HG03378 (cell line): ENCODE results near the gene TM4SF5.

Experiments
- ATAC-seq: cut with Tn5 transposase; IDR thresholded peaks from one replicate; pipeline ENCODE4 v1.9.1; 2021; ENCODE audit warnings: mild to moderate bottlenecking, moderate library complexity; ENCODE audit not compliant: unreplicated experiment

Gene TM4SF5, protein sequence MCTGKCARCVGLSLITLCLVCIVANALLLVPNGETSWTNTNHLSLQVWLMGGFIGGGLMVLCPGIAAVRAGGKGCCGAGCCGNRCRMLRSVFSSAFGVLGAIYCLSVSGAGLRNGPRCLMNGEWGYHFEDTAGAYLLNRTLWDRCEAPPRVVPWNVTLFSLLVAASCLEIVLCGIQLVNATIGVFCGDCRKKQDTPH

DNA sequence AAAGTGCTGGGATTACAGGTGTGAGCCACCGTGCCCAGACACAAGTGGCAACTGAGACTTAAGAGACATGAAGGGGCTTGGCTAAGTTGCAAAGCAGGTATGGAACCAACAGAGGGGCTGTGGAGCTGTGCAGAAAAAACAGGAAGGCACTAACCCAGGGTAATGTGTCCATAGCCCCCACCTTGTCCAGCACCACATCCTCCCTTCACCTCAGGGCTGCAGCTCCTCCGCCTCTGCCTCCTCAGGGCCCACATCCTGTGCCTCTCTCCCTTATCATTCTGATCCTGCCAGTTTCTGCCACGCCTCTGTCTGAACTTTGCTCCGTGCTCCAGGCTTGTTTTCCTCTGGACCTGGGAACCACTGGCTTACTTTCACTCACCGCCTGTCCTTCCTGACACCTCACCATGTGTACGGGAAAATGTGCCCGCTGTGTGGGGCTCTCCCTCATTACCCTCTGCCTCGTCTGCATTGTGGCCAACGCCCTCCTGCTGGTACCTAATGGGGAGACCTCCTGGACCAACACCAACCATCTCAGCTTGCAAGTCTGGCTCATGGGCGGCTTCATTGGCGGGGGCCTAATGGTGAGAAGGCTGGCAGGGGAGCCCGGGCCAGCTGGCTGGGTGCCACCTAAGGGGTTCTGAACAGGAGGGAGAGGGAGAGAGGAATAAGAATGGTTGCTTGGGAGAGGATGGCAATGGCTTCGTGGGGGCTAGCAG, at the start of gene TM4SF5:
Gene TM4SF5, plus strand, starts transcription at position 368 of the 716 bp plus-strand sequence. Its CDS starts 37 bp downstream, at position 405.
- ATAC-seq = no peak

DNA sequence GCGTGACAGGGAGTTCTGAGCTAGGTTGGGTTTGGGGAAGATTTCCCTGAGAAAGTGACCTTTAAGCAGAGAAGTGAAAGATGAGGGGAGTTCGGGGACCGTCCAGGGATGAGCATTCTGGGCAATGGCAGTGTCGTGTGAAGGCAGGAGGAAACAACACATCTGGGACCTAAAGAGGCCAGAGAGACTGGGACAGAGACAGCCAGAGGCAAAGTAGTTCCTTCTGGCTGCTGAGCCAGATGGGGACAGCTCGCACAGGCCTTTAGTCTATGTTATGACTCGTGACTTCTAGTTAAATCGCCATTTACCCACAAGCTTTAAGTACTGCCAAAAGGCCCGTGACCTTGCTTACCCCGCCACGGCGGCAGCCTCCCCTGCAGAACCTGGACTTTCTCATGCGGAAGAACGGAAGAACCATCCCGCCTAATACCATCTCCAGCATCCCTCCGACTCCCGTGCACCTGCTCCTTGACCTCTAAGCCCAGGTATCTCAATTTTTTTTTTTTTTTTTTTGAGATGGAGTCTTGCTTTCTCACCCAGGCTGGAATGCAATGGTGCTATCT, 48.9 kb upstream of the TM4SF5 start:
- ATAC-seq = no peak

DNA sequence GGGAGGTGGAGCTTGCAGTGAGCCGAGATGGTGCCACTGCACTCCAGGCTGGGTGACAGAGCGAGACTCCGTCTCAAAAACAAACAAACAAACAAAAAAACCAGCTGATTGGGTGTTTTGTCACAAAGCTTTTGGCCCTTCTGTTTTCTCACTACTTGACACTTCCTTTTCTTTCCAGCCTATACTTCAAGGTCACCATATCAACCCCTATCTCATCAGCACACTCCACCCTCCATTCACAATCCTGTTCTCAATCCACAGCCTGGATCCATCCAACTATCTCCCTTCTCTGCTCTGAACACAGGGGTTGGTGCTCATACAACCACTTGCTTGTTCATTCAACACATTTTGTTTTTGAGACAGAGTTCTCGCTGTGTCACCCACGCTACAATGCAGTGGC, 47.0 kb upstream of the TM4SF5 start:
- ATAC-seq = no peak

DNA sequence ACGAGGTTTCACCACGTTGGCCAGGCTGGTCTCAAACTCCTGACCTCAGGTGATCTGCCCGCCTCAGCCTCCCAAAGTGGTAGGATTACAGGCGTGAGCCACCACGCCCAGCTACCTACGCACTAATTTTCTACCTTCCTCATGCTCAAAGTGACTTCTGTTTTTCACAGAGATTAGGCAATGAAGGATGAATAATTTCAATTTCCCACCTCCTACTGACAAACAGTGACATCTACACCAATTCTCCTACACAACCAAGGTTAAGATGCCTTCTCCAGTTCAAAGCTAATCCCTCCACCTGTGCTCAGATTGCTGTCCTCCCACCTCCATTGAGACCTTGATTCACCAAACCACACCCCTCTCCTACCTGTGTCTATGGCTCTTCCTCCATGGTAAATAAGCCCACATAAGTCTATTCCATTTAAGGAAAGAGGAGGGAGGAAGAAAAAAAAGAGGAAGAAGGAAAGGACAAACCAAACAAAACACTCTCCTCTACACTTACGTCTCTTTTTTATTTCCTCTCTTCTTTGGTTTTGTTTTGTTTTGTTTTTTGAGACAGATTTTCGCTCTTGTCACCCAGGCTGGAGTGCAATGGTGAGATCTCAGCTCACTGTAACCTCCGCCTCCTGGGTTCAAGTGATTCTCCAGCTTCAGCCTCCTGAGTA, 45.9 kb upstream of the TM4SF5 start:
- no peak for ATAC-seq

DNA sequence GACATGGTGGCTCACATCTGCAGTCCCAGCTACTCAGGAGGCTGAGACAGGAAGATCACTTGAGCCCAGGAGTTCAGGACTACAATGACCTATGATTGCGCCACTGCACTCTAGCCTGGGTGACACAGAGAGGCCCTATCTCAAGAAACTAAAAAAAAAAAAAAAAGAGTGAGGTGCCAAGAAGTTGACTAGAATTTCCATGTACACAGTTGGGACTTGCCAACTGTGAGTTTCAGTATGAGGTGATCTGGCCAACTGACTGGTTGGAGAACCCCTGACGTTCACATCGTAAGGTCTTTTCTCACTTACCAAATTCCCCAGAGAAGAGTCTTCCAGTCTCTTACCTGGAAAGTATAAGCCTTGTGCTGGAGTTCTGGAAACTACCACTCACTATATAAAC, 43.6 kb upstream of the TM4SF5 start:
- ATAC-seq = no peak

DNA sequence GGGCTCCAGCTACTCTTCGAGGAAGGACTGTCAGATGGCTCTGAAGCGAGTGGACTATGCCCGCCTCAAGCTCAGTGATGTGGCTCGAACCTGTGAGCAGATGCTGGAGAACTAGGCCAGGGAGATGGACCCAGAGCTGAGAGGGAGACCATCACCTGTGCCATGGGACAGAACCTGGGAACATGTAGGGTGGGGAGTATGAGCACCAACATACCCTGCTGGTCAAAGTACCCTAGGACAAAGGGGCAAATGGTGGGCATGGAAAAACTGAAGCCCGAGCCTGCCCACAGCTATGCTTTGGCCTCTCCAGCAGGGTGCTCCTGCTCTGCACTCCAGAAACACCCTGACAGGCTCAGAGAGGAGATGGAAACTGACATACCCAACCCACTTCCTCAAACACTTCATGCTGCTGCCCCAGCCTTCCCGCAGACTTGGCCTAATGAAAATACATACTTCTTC, 38.6 kb upstream of the TM4SF5 start:
- ATAC-seq = no peak

DNA sequence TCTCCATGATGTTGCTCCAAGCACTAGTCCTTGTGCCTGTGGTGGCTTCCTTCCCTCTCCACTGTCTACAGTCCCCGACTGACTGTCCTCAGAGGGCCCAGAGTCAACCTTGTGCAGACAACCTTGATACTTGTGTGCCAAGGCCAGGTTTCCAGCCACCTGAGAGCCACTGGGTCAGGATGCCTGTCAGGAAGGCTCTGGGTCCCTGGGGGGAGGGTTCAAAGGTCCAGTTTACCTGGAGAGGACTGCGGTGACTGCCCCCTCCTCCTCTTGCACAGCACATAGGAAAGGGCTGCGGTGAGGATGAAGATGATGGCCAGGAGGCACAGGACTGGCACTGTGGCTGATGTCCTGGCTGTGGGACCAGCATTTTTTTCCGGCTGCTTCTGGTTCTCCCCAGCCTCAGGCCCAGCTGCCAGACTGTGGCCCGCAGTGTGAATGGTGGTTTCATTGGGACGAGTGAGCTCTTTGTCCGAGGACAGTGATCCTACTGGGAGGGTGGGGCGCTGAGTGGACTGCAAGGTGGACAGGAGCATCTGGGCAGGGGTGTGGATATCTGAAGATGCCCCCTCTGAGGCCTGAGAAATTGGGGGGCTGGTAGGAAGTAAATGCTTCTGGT, 36.7 kb upstream of the TM4SF5 start:
- ATAC-seq = no peak

DNA sequence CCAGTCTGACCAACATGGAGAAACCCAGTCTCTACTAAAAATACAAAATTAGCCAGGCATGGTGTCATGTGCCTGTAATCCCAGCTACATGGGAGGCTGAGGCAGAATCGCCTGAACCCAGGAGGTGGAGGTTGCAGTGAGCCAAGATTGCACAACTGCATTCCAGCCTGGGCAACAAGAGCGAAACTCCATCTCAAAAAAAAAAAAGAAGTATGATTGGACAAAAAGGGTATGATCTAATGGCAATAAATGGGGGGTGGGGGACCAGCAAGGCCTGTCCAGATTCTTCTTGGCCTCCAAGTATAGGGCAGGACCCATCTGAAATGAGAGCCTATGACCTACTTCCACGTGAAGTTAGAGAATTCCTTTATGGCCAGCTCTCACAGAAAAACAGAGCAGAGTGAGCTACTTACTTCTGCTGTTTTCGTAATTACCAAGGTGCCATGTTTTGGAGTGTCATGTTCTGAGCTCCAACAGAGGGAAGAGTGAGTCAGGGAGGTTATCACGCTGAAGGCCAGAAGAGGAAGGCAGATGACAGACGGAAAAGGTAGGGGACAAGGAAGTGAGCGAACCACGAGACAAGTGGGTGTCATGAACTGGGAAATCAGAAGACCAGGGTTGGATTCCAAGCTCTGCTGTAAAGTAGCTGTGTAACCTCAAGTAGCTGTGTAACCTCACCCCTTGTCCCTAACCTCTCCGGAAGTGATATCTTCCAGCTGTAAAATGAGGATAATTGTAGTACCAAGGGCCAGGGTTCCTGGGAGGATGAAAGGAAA, 35.6 kb upstream of the TM4SF5 start:
- ATAC-seq = no peak

DNA sequence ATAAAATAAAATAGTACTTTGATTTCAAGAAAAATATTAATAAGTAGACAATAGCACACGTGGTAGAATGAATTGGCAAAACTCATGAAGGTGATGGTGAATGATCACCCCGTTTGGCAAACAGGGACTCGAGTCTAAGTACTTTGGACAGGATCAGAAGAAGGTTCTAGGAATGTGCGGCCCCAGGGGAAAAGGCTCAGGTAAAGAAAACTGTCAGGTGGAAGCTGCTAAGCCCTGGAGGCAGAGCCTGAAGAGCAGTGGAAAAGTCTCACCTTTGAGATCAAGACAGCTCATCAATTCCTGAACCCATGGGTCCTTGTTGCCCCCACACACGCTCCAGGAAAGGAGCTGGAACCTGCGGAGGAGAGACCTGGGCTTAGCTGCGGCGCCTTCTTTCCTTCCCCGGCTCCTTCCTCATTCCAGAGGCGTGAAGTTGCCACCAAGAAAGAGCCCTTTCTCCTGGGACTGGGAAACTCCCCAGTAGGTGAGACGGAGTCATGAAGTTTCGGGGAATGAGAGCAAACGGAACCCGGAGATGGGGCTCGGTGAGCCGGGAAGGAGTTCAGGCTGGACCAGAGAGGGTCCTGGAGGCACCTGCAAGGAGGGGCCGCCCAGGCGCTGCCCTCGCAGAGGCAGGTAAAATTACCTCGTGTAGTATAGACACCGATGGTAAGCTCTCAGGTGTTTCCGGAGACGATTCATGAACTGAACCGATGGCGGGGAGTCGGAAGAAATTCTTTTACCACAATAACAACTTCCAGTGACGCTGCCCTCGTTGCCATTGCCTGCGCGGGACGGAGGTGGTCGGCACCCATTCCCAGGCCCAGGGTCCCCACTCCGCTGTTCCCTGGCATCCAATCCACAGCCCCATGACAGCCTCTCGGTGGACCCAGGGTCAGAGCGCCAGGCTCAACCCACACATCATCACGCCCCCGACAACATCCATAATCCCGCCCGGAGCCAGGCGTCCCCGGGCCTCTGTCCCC, 33.3 kb upstream of the TM4SF5 start:
- no peak for ATAC-seq

DNA sequence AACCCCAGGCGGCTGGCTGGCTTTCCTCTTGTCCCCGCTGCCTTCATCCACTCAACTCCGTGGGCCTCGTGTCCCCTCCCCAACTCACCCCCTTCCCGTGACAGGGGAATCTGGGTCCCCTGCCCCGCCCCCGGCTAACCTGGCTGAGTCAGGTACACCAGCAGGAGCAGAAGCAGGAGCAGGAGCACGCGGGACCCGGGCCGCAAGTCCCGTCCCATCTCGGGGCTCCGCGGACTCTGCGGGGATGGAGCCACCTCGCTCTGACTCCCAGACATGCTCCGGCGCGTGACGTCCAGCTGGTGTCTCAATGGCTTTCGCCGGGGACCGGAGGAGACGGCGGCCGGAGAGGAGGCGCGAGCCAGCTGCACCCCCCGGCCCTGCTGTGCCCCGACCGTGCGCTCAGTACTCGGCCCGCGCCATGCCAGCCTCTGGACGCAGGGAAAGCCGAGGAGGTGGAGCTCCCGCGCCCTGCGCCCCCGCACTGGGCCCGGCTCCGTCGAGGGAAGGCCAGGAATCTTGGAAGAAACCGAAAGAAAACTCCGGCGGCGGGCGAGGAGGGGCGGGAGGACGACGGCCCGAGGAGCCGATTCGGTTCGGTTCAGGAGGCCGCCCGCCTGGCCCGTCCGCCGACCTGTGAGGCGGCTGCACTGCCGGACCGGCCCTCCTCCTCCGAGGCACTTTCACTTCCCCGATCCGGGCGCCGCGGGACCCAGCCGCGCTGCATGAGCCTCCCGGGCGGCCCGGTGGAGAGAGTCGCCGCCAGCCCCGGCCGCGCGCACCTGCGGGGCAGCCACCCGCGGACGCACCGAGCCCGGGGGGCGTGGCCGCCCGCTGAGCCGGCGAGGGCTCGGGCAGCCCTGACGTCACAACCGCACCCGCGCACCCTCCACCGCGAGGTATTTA, 32.3 kb upstream of the TM4SF5 start, which contains the start of the genes CXCL16 and ZMYND15:
Gene CXCL16, minus strand, starts transcription at position 807 of the 903 bp plus-strand sequence. Its CDS starts 589 bp downstream, at position 218.
Gene ZMYND15, plus strand, starts transcription at position 712 of the 903 bp plus-strand sequence. CDS start 716 bp downstream, outside the sequence.
- no peak for ATAC-seq

DNA sequence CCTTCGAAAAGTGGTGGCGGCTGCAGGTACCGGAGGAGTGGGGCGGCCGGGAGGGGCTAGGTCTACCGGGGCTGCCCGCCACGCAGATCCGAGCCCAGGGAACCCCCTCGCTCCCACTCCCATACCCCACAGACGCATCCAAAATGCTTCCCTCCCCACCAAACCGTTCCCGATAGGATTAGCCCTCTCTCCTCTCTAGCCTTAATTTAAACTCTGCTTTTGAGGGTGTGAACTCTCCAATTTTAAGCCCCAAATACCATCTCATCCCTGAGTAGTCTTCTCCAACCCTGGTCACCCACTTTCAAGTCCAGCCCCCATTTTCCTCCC, 31.7 kb upstream of the TM4SF5 start:
- ATAC-seq = no peak

DNA sequence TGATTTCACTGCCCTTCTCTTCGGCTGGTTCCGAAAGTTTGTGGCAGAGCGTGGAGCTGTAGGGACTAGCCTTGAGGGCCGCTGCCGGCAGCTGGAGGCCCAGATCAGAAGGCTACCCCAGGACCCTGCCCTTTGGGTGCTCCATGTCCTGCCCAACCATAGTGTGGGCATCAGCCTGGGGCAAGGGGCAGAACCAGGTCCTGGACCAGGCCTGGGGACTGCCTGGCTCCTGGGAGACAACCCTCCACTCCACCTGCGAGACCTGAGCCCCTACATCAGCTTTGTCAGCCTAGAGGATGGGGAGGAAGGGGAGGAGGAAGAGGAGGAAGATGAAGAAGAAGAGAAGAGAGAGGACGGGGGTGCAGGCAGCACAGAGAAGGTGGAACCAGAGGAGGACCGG, 31.1 kb upstream of the TM4SF5 start:
- no peak for ATAC-seq

DNA sequence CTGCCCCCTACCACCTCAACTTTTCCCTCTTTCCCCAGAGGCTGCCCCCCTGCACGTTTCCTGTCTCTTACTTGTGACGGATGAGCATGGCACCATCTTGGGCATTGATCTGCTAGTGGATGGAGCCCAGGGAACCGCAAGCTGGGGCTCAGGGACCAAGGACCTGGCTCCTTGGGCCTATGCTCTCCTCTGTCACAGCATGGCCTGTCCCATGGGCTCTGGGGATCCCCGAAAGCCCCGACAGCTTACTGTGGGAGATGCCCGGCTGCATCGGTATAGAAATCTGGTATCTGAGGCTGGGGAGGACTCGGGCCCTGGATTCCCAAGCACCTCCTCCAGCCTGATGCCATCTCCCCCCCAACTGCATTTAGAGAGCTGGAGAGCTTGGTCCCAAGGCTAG, 30.1 kb upstream of the TM4SF5 start:
- no peak for ATAC-seq

DNA sequence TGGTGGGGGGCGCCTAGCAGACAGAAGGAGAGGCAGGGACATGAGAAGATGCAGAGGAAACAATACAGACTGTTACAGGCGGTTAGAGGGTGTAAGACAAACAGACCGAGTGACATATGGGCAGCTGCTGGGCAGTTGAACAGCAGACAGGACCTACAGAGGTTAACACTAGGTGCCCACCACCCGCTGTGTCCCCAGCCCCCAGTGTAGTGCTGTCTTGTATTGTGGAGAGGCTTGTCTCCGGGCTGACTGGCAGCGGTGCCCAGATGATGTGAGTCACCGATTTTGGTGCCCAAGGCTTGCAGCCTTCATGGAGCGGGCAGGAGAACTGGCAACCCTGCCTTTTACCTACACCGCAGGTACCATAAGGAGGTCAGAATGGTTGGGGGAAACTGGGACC, 29.6 kb upstream of the TM4SF5 start:
- no peak for ATAC-seq

DNA sequence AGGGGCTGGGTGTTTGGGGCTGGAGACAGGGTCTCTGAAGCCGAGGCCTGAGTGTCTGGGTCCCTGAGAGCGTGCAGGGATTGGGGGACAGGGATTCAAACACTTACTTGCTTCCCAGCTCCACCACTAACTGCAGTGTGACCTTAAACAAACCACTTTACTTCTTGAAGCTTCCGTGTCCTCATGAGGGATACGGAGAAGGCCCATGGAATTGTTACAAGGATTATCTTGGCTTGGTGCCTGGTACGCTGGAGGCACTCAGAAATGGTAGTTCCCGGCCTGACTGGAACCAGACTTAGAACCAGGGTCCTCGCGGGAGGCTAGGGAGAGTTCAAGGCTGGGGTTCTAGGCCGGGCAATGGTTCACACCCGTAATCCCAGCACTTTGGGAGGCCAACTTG, 29.1 kb upstream of the TM4SF5 start:
- ATAC-seq = no peak

DNA sequence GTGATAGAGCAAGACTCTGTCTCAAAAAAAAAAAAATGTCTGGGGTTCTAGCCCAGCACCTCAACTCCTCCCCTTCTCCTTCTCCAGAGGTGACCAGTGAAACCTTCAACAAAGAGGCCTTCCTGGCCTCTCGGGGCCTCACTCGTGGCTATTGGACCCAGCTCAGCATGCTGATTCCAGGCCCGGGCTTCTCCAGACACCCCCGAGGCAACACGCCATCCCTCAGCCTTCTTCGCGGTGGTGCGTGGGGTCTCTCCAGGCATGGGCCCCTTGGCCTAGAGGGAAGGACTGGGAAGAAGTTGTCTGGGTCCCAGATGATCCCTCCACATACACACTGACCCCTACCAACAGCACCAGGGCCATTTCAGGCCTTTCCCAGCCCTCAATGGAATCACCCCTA, 28.5 kb upstream of the TM4SF5 start:
- ATAC-seq = no peak

DNA sequence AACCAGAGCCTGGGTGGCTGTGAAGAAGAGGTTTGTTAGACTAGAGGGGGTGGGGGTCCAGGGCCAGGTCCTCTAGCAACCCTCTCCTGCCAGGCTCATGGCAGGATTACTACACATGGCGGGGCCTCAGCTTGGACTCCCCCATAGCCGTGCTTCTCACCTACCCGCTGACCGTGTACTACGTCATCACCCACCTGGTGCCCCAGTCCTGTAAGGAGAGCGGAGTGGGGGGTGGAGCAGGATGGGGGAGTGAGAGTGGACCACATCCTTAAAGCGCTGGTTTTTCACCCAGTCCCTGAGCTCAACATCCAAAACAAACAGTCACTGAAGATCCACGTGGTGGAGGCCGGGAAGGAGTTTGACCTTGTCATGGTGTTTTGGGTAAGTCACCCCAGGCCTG, 27.8 kb upstream of the TM4SF5 start:
- ATAC-seq = no peak
